Erythroblast (primary cell): ENCODE measurements around the gene PTPRN2.

Source experiments
- GATA1 ChIP-seq: IDR thresholded peaks from 2 replicates; pipeline ENCODE4 v1.6.1; 2011; ENCODE audit warnings: low read depth, mild to moderate bottlenecking, control low read depth, low read length, moderate library complexity
- POLR2A ChIP-seq: IDR thresholded peaks from 2 replicates; pipeline ENCODE4 v1.6.1; 2011; ENCODE audit warnings: mild to moderate bottlenecking, low read length

GRCh38 chr7:158049271-158049670 lies 538.4 kb downstream of the PTPRN2 start:
- TF ChIP-seq GATA1, result no peak
- no peak for TF ChIP-seq POLR2A
